ENCODE measurements around the gene CRAT.

The CRAT gene

GRCh38 chr9:129109952-129110739, 447 bp downstream of the CRAT start:
- no peak for DNase-seq (ENCODE audit: low read depth, low spot score)

- DNase-seq (ENCODE audit: low read depth, low spot score): no peak
Observed at GRCh38 chr9:129109537-129109903, 1.1 kb downstream of the CRAT start.

GRCh38 chr9:129108805-129109536, 1.6 kb downstream of the CRAT start:
- DNase-seq (ENCODE audit: low read depth, low spot score): no peak

- DNase-seq (ENCODE audit: low read depth, low spot score): no peak
Observed at GRCh38 chr9:129108083-129108804, 2.3 kb downstream of the CRAT start.

GRCh38 chr9:129107651-129108050, 2.9 kb downstream of the CRAT start:
- no peak for DNase-seq (ENCODE audit: low read depth, low spot score)

GRCh38 chr9:129105857-129106694, 4.5 kb downstream of the CRAT start:
- no peak for DNase-seq (ENCODE audit: low read depth, low spot score)

- DNase-seq (ENCODE audit: low read depth, low spot score): no peak
Observed at GRCh38 chr9:129104051-129104450, 6.5 kb downstream of the CRAT start.

- no peak for DNase-seq (ENCODE audit: low read depth, low spot score)
Observed at GRCh38 chr9:129103595-129103965, 7.0 kb downstream of the CRAT start.

GRCh38 chr9:129102791-129103594, 7.6 kb downstream of the CRAT start:
- DNase-seq (ENCODE audit: low read depth, low spot score): no peak

GRCh38 chr9:129102095-129102525, 8.5 kb downstream of the CRAT start:
- DNase-seq (ENCODE audit: low read depth, low spot score): no peak

- DNase-seq (ENCODE audit: low read depth, low spot score): no peak
Observed at GRCh38 chr9:129101279-129101678, 9.3 kb downstream of the CRAT start.

- DNase-seq (ENCODE audit: low read depth, low spot score): no peak
Observed at GRCh38 chr9:129100383-129101169, 10.0 kb downstream of the CRAT start.

GRCh38 chr9:129098328-129098727, 12.3 kb downstream of the CRAT start:
- DNase-seq (ENCODE audit: low read depth, low spot score): no peak

- DNase-seq (ENCODE audit: low read depth, low spot score): no peak
Observed at GRCh38 chr9:129097671-129098306, 12.8 kb downstream of the CRAT start.

- DNase-seq (ENCODE audit: low read depth, low spot score): no peak
Observed at GRCh38 chr9:129095908-129096307, 14.7 kb downstream of the CRAT start.

- DNase-seq (ENCODE audit: low read depth, low spot score): no peak
Observed at GRCh38 chr9:129095170-129095667, 15.4 kb downstream of the CRAT start.

GRCh38 chr9:129094387-129095169, 16.0 kb downstream of the CRAT start:
- no peak for DNase-seq (ENCODE audit: low read depth, low spot score)

- no peak for DNase-seq (ENCODE audit: low read depth, low spot score)
Observed at GRCh38 chr9:129093602-129094386, 16.8 kb downstream of the CRAT start.
